CD4-positive, alpha-beta T cell treated with Interferon alpha-2 for 1 hour (primary cell): ENCODE measurements around the gene FGF1.

ENCODE experiments used
- DNase-seq, 2 donors: peaks; one replicate each; pipeline ENCODE4 v3.0.0-alpha.2; 2020 to 2022

The FGF1 gene

DNA sequence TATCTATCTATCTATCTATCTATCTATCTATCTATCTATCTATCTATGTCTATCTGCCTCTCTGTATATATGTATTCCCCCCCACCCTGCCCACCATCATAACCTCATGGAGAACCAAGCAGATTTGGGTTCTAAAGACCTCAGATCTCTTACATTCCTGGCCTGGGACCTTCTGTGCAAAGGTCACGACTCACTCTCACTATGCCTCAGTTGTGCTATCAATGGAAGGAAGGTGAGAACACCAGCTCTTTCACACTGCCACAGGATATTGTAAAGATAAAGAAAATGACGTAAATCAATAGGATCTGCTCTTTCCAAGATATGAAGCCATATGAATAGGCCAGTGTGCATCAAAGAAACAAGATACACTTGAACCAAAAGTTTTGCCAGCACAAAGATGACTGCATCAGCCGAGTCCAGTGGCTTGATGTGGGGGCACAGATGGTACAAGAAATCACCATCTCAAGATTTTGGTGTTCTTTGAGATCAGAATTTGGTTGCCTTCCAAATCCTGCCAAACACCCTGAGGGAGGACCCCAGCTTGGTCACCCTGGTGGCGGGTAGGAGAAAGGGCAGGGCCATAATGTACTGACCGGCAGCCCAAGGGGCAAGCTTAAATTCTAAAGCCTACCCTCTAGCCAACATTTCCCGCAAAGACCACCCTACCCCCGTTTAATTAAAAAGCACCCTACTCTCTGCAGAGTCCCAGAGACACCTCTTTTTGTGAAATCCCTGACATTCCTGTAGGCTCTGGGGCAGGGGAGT is 8.4 kb upstream of the FGF1 start:
- DNase-seq: no peak

DNA sequence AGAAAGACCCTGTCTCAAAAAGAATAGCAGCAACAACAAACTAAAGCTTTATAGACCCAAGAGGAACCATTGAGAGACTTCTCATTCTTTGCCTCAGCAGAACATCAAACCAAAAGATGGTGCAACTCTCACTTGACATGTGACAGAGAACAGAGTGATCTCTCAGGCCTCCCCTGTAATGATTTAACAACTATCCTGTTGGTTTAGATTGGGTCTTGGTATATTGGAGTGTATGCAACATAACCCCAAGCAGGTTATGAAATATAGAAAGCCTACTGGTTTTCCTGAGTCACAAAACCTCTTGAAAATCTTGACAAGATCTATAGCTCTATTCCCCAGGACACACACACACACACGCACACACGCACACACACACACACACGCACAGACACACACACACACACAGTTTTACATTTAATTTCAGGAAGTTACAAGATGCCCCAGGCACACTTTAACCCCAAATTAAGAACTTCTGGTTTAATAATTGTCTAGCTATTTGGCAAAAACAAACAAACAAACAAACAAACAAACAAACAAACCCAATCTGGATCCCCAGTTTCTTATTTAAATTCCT is 6.5 kb upstream of the FGF1 start:
- DNase-seq: no peak

DNA sequence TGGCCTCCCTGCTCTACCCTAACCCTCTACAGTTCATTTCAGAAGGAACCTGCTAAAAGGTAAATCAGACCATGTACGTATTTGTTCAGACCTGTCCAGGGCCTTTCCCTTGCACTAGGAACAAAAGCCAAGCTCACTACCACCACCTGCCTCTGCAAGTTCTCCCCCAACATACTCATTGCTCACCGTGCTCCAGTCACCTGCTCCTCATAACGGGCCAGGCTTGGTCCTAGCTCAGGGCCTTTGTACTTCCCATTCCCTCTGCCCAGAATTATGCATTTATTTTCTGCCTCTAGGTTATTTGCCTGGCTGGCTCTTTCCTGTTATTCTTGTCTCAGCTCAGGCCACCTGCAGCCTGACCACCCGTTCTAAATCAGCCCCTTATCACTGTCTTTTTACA is 4.8 kb upstream of the FGF1 start:
- no peak for DNase-seq

GRCh38 chr5:142689081-142689480 is 3.2 kb upstream of the FGF1 start:
- no peak for DNase-seq

DNA sequence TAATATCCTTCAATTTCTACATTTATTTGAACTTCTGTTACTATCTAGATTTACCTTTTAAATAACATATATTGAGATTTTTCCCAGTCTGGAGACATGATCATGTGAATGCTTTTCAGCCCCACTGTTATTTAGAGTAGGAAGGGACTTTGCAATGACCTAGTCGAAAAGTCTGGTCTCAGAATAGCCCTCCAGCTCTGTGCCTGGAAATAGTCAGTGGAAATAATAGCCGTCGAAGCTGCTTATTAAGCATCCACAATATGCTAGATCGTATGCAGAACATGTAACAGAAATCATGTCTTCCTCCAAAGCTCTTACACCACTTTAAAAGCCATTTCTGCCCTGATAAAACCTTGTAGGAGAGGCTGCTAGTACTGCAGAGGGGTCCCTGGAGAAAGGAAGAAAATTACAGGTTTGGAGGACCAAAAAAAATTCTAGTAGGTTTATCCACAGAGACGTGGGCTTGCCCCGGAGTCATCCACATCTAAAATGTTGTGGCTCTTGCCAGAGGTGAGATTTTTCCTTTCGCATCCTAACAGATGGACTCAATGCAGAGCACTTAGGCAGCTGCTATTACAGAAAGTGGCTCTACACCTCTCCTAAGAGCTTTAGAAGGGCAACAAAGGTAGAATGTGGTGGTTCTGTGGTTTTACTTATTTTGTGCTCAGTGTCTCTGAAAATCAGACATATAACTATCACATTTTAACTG is 2.5 kb upstream of the FGF1 start:
- DNase-seq: no peak

- no peak for DNase-seq
Measured at GRCh38 chr5:142686968-142687367, 1.1 kb upstream of the FGF1 start.

DNA sequence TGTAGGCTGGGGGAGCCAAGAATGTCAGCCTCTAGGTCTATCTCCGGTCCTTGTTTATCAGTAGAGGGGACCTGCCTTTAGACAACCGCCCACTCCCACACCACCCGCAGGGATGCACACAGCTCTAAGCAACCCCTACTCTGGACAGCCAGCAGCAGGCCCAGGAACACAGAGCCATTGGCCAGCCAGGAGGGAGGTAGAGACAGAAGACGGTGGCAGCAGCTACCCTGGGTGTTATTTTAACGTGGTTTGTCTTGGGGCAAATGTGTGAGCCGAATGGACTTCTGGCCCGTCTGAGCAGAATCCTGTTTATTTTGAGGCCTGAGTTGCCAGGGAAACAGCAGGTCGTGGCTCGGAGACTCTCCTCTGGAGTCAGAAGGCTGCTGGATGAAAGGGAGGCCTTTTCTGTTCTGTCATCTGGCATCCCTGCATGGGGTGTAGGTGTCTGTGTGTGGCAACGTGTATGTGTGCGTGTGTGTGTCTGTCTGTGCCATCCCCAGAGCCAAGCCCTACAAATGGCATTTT is 382 bp upstream of the FGF1 start:
- DNase-seq: no peak

DNA sequence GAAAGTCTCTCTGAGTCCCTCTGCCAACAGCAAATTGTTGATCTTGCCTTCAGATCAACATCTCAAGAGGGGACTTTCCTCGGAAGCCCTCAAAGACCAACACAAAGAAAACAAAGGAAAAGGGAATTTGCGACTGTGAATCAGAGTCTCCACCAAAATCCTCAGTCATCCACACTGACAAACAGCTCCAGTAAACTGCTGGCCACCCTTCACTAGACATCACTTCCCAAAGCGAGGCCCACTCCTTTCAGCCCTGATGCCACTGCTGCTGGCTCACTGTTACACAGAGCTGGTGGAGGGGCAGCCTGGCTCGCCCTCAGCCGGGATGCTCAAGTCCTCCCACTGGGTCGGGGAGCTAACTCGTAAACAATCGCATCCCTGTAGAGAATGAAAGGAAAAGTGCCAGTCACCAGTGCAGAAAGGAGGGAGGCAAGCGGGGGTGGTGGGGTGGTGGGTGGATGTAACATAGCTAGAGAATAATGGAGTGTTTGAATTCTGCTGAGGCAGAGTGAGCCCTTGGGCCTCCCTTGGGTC is 1.3 kb downstream of the FGF1 start:
- no peak for DNase-seq

DNA sequence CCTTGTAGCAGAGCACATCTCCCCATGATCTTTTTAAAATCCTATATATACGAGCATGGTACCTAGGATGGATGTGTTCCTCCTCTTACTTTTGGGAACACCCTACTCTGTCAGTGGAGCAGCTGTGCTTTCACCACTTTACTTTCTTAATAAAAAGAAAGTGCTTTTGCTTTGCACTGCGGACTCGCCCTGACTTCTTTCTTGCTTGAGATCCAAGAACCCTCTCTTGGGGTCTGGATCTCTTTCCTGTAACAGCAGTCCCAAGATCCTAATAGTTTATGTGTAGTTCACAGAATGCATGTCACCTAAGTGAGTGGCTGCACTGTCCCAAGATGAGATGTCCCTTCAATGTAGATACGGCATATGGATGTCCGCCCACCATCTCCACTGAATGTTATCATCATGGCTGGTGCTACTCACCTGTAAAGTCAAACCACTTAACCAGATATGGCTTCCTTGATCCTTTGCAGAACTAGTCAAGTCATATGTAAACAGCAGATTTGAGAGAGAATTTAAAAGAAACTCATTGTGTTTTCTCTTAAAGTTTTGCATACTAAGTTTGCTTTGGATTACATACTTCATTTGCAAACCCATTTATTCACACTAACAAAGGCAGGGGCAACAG is 1.9 kb downstream of the FGF1 start:
- DNase-seq: no peak

- DNase-seq: no peak
Measured at GRCh38 chr5:142683116-142683515, 2.8 kb downstream of the FGF1 start.

DNA sequence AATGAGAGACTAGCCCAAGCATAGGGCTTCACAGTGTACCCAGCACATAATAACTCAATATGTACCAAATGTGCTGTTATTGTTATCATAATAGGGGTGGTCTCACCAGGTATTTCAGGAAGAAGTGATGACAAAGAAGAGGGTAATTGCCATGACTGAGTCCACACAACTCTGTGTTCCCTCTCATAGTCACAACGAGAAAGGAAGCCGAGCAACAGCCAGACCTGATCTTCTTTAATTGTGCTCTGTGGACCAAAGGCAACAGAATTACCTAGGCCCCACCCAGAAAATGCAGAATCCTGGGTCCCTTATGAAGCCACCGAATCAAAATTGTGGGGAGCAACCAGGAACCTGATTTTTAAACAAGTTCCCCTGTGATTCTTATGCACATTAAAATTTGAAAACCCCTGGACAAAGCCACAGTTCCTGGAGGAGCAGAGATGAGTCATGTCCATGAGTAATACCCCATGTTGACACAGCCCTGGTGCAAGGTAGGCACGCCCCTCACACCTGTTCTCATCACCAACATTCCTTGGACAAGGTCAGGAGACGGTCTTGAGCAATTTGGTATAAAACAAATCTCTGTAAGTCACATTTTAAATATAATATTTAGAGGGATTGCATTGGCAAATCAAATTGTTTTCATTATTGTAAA is 5.2 kb downstream of the FGF1 start:
- DNase-seq: no peak

DNA sequence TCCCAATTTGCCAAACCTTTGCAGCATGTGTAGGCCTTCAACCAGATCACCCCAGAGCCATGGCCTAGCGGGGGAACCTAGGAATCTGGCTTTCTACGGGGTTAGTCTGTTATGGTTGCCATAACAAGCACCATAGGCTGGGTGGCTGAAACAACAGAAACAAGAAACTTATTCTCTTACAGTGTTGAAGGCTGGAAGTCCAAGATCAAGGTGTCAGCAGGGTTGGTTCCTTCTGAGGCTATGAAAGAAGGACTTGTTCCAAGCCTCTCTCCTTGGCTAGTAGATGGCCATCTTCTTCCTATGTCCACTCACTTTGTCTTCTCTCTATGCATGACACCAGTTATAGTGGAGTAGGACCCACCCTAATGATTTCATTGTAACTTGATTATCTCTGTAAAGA is 6.1 kb downstream of the FGF1 start:
- DNase-seq: no peak

DNA sequence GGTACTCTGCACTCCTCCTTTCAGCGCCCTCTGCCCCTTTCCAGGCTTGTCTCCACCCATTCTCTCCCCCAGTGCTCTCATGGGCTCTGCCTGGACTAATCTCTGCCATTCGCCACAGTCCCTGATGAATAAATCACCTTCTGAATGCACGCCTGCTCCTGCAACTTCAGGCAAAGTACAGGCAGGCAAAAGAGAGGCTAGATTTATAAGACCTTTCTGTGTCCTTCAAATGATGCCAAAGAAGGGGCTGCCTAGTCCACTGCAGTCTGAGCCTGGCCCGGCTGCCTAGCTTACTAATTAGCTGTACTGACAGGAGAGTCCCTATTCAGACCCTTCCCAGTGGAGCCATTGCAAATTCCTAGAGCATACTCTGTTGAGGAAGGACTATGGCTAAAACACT is 7.4 kb downstream of the FGF1 start:
- DNase-seq: no peak

DNA sequence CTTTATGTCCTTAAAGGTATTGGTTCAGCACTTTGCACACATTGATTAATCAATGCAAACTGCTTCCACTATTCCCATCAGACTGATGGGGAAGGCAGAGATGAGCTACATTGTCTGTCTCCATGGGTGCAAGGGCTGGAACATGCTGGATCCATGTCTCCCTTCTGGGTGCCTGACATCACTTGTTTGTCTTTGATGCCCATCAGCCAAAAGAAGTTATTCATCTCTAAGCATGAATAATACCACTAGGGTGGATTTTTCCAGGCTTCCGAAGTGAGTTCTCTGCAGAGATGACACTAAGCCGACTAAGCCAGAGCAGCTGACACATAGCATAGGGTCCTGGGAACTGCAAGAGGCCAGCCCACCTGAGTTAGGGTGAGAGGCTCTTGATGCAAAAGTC is 8.7 kb downstream of the FGF1 start:
- no peak for DNase-seq

DNA sequence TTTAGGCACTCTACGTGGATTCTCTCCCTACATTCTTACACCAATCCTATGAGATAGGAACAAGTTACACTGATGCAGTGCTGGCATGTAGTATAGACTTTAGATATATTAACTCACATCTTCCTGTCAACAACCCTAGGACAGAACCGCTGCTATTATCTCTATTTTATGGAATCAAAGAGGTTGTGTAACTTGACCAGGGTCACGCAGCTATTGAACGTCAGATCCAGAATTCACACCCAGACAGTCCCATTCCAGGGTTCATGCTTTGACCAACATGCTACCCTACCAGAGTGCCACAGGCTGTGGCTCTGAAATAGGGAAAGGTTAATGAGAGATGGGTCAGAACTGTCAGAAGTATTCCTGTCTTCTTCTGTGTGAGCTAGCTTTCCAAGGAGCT is 9.6 kb downstream of the FGF1 start:
- DNase-seq: no peak

- DNase-seq: no peak
Measured at GRCh38 chr5:142674531-142675469, 11.1 kb downstream of the FGF1 start.

- DNase-seq: no peak
Measured at GRCh38 chr5:142671801-142672200, 14.1 kb downstream of the FGF1 start.

GRCh38 chr5:142671266-142671665 is 14.6 kb downstream of the FGF1 start:
- DNase-seq: no peak

- DNase-seq: no peak
Measured at GRCh38 chr5:142670804-142671203, 15.1 kb downstream of the FGF1 start.

DNA sequence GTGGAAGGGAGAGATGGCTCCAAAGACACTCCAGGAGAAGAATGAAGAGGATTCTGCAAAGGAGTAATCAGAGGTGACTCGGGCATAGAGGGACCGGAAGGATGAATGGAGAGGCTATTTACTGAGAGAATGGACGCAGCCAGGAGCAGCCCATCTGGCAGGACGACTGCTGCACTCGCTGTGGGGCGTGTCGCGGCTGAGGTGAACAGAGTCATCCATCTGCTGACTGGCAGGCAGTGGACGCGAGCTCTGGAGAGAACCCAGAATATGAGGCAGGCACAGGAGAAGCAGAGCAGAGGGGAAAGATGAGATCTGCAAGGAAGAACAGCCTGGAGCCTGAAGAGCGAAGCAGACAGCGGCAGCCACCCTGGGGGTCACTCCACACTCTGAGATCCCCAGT is 16.4 kb downstream of the FGF1 start:
- no peak for DNase-seq

DNA sequence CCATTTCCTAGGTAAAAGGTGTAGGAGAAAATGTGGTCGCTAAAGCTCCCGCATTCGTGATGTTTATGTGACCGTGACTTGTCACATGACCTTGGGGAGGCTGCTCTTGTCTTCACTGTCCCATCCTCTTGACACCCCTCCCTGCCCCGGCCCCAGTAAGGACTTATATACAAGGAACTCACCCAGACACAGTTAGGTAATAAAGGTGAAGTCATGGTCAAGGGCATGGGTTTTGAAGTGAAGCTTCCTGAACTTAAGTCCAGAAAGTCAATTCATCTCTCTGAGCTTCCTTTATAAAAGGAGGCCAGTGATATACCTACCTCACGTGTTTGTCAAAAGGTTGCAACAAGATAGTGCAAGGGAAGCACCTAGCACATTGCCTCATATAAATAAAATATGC is 17.6 kb downstream of the FGF1 start:
- DNase-seq: no peak

DNA sequence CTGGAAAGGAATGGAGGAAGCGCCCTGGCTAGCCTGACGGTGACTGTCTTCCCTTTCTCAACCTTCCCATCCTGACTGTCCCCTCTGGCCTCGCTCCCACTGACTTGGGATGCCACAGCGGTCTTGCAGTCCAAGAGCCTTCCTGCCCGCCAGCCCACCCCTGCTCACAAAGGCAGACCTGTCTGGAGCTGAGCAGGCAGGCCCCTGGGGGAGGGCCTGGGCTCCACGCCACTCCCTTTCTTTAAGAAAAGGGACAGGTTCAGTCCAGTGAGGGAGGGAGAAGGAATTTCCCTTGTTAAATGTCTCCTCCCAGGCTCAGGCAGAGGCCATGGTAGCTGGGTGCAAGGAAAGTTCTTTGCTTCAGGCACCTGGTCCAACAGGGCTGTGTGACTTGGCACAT is 18.1 kb downstream of the FGF1 start:
- no peak for DNase-seq
